Measurements from ENCODE around the gene SRBD1. TPM values are rescaled to one million over a fixed set of nuclear protein-coding genes. Genes with fewer than 3 reads are reported as not detected.
A peak's percentile ranks its signal among the peaks of the same experiment; 100 is the strongest.

The SRBD1 gene
- total and polyA plus RNA-seq, 2 of the 8 experiments (the other 6 are each of a cell fraction or from before 2014, with no cell fraction given): 4.6 to 20.0 TPM

DNA sequence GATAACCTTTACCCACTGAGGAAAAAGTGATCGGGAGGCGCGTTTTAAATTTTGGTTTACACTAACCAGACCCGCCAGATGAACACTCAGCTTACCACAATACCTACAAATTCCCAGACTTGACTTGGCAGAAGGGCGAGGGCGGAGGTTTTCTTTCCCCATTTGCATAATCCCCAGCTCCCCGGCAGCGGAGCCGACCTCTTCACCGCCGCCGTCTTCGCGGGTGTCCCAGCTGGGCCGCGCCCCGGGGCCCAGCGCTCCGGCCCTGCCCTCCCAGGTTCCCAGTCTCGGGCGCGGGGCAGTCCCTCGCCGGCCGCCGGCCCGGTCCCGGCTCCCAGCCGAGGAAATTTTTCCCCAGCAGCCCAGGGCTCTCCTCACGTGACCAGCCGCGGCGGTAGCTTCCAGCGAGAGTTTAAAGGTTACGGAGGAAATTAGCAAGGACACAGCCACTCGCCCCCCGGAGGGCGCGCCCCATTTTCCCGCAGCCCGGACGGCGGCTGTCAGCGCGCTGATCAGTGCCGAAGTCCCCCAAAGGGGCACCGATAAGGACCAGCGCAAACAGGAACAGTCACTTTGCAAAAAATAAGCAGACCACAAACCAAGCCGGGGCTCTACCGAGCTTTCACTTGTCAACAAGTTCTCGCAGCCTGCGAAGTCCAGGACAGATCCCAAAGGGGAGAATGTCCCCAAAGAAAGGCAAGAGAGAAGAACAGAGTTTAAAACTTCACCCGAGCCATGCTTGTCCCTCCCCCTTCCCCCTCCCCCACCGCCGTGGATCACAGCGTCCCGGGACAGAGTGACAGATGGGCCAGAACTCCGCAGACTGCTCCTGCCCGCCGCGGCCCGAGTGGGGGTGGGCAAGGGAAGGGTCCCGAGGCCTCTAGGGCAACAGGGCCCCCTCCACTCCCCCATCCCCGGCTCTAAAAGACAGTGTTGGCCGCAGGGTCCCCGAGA lies 39.1 kb upstream of the SRBD1 start (continued):
- TF ChIP-seq TAF1 (IDR thresholded peaks at IDR 0.05; ENCODE audit: low read depth, low read length) (no peak), RBBP5 (IDR thresholded peaks at IDR 0.05; ENCODE audit: borderline replicate concordance, low read depth, low read length) (no peak; the same call in none of the 2 replicates), SP4 (IDR thresholded peaks at IDR 0.05; ENCODE audit: low read length) (no peak), MAFK (IDR thresholded peaks at IDR 0.05; ENCODE audit: low read depth, low read length) (no peak), SUZ12 (IDR thresholded peaks at IDR 0.05; ENCODE audit: low read length) (peak; percentile 53), ZNF274 (IDR thresholded peaks at IDR 0.05; ENCODE audit: borderline replicate concordance, extremely low read depth, low read length) (no peak), SRF (IDR thresholded peaks at IDR 0.05; ENCODE audit: low read depth, low read length) (no peak), PHF8 (conservative IDR thresholded peaks at IDR 0.05; ENCODE audit: low read depth, low read length) (no peak), KDM5A (IDR thresholded peaks at IDR 0.05; ENCODE audit: low read length) (no peak), CREB1 (IDR thresholded peaks at IDR 0.05) (no peak)
- TF ChIP-seq, protein P1, sequence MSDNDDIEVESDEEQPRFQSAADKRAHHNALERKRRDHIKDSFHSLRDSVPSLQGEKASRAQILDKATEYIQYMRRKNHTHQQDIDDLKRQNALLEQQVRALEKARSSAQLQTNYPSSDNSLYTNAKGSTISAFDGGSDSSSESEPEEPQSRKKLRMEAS (IDR thresholded peaks at IDR 0.05): no peak

All from H1 (cell line).